HG03045 (cell line): ENCODE measurements around the gene WASF2.
"Not testable (repeated sequence)": the region's sequence is repeated elsewhere in the genome, so short reads cannot be mapped to it uniquely, and the experiment has no call there.

ENCODE experiments used
- ATAC-seq: cut with Tn5 transposase; IDR thresholded peaks from one replicate; pipeline ENCODE4 v1.9.1; 2021; ENCODE audit warnings: mild to moderate bottlenecking, moderate library complexity; ENCODE audit not compliant: unreplicated experiment

The WASF2 gene

DNA sequence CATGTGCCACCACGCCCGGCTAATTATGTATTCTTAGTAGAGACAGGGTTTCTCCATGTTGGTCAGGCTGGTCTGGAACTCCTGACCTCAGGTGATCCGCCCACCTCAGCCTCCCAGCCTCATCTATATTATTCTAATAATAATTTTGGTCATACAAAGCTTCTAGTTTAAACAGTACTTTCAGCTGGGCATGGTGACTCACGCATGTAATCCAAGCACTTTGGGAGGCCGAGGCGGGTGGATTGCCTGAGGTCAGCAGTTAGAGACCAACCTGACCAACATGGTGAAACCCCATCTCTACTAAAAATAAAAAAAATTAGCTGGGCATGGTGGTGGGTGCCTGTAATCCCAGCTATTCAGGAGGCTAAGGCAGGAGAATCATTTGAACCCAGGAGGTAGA is 26.1 kb downstream of the WASF2 start:
- not testable (repeated sequence) for ATAC-seq

DNA sequence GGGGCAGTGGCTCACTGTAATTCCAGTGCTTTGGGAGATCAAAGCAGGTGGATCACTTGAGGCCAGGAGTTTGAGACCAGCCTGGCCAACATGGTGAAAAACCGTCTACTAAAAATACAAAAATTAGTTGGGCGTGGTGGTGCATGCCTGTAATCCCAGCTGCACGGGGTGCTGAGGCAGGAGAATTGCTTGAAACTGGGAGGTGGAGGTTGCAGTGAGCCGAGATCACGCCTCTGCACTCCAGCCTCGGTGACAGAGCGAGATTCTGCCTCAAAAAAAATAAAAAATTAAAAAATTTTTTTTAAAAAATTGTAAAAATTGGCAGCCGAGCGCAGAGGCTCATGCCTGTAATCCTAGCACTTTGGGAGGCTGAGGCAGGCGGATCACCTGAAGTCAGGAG is 31.4 kb downstream of the WASF2 start:
- not testable (repeated sequence) for ATAC-seq

DNA sequence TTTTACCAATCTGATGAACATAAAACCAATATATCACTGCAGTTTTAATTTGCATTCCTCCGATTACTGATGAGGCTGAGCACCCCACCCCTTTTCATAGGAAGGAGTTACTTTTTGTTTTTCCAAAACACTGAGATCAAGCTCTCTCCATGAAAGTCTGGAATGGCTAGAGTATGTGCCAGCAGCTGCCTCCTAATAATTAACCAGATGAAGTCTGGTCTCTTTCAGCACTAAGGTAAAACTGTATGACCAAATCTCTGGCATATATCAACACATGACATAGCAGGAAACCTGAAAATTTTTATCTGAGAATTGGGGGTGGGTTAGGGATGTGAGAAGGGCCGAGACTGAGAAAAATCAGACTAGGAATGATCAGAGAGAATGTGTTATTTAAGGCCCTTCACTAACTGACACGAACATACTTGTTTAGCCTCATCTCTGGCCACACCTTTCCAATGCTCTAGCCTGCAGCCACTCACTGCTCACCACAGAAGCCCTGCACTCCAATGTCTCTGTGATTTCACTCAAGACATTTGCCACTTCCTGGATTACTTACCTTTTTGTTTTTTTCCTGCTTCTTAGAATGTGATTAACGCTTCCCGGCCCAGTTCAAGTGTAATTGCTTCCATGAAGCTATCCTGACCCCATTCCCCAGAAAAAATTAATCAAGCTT is 34.7 kb downstream of the WASF2 start:
- no peak for ATAC-seq

DNA sequence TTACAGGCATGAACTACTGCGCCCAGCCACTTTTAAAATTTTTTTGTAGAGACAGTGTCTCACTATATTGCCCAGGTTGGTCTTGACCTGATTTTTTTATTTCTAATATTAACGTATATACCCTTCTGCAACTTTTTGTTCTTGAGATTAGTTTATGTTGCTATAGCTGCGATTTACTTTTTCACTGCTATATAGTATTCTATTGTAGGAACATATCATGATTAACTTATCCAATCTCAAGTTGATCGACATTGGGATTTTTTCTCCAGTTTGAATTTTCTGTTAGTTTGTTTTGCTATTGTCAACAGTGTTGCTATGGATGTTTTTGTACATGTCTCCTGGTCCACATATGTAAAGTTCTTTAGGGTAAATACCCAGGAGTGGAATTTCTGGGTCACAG is 35.4 kb downstream of the WASF2 start:
- no peak for ATAC-seq

DNA sequence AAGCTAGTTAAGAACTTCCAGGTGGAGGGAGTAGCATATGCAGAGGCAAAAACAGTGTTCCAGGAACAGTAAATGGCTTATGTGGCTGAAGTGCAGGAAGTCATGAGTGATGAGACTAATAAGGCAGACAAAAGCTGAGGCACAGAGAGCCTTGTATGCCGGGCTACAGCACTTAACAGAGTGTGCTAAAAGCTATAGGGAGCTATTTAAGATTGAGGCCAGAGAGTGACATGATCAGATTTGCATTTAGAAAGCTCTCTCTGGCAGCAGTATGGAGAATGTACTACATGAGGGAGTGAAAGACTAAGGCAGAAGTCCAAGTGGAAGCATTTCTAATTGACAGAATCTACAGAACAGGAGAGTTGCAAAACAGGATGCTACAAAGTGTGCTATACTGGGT is 38.6 kb downstream of the WASF2 start:
- ATAC-seq: no peak

DNA sequence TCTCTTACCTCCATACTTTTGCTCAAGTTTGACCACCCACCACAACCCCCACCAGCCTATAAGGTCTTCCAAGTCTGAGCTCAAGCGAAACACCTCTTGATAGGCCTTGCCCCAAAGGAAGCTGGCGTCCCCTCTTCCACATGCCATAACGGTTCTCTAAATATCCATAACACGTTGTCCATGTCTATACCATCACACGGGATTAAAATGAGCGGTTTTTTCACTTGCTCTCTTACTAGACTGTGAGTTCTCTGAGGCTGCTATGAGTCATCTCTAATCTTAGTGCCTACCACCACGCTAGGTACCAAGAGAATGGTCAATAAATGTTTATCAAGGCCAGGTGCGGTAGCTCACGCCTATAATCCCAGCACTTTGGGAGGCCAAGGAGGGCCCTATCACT is 41.0 kb downstream of the WASF2 start:
- ATAC-seq: no peak

DNA sequence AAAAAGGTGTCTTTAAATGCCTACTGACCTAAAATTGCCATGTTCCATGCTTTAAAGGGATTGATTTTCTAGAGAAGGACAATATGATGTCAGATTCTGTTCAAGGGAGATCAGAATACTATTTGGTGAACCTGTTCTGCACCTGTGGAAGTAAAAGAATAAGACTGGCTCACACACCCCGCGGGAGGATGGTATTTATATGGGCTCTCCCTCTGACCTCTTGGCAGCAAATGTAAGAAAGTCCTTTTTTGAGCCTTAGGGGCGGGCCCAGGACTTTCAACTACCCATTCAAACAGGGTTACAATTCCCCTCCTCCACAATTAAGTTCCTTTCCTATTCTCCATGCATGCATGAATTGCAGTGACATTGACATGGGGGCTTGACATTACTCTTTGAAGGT is 42.1 kb downstream of the WASF2 start:
- no peak for ATAC-seq

DNA sequence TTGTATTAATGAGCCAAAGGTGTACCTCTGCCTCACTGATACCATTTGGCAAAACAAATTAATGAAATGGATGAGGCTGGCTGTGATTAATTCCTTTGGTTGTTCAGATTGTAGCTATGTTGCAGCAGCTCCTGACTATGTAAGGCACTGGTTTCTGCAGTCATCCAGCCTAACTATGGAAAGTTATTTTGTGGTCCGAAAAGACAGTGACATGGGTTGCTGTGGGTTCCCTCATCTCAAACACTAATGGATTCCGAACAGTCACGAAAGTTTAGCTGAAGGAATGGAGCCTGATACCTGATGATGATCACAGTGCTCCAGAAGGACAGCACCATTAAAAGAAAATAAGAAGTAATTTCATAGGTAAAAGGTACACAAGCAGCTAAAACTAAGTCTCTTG is 42.6 kb downstream of the WASF2 start:
- ATAC-seq: no peak

DNA sequence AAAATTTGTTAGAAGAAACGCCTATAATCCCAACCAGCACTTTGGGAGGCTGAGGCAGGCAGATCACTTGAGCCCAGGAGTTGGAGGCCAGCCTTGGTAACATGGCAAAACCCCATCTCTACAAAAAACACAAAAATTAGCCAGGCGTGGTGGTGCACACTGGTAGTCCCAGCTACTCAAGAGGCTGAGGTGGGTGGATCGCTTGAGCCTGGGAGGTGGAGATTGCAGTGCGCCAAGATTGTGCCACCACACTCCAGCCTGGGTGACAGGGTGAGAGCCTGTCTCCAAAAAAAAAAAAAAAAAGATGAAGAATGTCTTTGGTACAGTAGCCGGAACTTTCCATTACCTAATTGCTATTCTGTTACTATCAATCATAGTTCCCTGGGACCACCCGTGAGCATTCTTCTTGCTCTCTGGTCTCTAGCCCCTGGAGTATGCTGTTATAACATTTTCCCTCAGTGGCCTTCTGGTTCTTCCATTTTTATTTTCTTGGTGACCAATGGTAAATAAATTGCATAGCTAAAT is 43.4 kb downstream of the WASF2 start:
- no peak for ATAC-seq

DNA sequence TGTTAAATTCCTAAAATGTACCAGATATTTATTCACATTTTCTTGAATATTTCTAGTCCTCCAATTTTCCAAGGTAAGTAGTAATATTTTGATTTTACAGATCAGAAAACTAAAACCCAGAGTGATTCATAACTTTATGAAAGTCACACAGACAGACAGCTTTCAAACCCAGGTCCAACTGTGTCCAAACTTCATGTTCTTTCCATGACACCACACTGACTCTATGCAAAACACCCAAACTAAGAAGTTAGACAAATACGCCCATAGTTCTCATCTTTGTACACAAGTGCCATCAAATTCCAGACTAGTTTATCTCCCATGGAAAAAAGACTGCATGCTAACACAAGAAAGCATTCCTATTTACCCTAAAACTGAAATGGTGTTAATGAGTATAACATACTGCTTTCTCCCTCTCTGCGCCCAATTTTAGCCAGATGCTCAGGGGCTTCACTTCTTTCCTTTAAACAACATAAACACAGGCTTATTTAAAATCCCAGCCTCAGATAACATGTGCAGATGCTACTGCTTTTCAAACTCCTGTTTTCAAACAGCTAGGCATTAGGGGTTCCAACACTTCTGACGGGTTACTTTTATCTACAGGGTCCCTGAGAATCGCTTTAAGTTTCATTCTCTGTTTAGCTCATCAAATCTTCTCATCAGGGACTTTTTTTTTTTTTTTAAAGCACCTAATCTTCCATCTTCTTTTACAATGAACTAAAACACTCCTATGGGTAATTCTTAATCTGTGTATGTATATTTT is 44.6 kb downstream of the WASF2 start:
- no peak for ATAC-seq

DNA sequence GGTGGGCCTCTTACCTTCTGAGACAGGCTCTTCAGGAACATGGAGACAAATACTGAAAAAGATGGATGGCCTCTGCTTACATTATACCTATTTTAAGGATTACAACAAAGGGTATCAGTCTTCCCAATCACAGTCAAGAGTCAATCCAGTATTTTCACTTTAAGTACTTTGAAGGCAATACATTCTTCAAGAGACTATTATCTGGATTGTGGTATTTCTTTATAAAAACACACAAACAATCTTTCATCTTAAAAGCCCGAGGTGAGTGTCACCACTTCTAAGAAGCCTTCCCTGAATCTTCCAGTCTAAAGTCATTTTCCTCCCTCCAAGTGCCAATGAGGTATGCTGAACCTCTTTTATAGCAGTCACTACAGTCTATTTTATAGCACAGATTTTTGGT is 45.3 kb downstream of the WASF2 start:
- ATAC-seq: no peak

DNA sequence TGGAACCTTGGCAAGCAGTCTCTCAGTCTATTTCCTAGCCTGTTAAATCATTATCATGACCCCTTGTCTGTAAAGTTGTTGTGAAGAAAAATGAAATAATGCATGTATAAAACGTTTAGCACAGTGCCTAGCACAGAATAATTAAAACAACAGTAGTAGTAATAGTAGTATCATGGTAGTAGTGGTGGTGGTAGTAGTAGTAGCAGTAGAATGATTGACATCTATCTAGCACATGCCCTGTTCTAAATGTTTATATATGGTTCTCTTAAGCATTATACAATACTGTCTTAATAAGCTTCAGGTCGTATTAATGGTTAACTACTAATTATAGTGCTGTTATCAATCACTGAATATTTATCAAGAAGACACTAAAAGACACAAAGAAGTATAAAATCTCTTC is 50.8 kb downstream of the WASF2 start:
- ATAC-seq: no peak

DNA sequence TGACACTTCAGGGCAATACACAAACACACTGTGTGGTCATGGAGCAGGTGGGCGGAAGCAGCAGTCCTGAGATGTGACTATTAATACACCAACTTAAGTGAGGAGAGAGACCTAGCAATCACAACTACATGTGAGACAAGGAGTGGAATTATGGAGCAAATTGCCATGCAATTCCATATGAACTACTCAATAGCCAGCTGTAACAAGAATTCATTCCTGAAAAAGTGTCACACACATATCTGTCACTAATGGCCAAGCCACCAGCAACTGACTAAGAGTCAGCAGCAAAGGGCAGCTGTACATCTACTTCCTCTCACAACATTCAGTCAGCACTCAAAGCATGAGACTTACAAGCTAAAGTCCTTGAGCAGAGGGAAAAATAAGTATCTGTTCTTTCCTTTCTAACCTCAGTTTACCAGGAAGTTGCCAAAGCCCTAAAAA is 51.3 kb downstream of the WASF2 start:
- no peak for ATAC-seq

DNA sequence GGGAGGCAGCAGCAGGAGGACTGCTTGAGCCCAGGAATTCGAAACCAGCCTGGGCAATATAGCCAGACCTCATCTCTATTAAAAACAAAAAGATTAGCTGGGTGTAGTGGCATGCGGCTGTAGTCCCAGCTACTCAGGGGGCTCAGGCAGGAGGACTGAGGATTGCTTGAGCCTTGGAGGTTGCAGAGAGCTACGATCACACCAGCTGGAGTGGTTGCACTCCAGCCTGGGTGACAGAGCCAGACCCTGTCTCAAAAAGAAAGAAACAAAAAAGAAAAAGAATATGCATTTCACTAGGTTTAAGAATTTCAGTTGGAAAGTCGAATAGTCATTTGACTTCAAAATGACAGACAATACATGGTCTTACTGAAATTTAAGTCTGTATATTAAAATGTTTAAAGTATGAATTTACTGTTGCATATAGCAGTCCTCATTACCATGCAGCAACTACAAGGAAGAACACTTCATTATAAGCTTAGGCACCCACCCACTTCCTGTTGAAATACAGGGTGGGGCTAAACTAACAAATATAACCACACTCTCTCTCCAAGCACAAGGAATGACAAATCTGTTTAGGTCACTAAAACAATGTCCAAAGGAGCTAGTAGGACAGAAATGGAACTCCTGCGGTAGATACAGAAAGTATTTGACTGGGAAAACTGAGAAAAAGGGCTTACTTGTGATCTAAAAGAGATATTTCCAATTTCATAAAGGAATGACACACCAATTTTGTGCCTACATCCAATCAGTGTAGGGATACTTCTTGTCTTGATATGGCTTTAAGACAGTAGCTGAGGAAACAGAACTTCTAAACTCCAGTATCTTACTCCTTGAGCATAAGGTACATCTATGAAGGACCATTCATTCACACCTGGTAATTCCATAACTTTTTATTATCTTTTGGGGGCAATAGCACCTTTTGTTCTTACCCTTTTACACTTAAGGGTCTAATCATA is 53.5 kb downstream of the WASF2 start:
- no peak for ATAC-seq

DNA sequence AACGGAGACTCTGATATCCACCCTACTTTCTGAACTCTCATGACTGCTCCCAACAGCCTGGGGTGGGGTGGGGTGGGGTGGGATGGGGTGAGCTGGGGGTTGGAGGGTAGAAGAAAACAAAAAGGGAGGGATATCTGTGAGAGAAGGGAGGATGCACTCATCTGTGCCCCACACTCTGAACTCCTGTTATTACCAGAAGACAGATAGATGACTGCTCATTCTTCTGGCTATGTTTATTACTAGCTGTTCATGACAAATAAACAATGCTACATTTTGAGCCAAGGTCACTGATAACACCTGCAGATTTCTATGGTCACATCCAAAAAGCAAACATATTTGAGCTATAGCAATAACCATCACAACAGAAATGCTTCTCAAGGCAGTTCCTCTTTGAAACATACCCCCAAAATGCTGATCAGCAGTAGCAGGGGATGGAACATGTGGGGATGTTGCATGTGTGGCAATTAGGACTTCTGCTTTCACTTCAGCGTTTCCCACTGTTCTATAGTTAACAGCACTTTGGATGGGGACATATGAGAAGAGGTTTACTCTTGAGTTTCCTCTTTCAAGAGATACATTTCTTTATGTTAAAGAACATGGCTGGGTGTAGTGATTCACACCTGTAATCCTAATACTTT is 54.3 kb downstream of the WASF2 start:
- no peak for ATAC-seq

DNA sequence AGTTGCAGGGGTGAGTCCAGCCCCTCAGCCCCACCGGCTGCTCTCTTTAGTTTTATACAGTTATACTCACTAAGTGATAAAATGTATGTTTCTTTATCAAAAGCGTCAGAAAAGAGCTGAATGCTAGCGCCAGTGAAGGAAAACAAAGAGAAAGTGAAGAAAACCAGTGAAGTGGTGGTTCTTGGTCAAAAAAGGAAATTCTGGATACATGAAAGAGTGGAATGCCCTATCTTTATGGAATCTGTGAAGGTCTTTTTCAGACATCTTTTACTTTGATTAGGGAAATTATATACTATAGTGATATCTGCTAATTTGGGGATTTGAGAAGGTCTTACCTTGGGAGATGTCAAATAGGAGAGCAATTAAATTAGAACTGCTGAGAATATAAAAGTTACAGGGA is 56.3 kb downstream of the WASF2 start:
- no peak for ATAC-seq

DNA sequence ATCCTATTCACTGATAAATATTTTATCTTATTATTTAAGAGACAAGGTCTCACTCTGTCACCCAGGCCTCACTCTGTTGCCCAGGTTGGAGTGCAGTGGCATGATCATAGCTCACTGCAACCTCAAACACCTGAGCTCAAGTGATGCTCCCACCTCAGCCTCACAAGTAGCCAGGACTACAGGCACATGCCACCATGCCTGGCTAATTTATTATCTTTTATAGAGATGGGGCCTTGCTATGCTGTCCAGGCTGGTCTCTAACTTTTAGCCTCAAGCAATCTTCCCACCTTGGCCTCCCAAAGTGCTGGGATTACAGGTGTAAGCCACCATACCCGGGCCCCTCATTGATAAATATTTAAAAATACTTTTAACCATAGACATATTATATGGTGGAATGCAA is 57.2 kb downstream of the WASF2 start:
- not testable (repeated sequence) for ATAC-seq

DNA sequence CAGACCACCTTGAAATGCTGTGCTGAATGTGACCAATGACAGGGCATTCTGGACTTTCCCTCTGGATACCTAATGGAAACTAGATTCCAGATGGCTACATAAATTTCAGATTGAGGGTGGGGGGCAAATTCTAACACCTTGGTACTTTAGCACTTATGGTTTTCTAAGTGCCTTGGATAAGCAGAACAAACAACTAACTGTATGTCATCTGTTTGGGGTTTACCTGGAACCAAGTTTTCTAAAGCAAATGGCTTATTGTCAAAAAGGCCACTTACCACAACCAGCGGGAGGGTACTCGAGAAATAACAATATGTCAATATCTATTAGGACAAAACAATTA is 58.4 kb downstream of the WASF2 start:
- no peak for ATAC-seq

DNA sequence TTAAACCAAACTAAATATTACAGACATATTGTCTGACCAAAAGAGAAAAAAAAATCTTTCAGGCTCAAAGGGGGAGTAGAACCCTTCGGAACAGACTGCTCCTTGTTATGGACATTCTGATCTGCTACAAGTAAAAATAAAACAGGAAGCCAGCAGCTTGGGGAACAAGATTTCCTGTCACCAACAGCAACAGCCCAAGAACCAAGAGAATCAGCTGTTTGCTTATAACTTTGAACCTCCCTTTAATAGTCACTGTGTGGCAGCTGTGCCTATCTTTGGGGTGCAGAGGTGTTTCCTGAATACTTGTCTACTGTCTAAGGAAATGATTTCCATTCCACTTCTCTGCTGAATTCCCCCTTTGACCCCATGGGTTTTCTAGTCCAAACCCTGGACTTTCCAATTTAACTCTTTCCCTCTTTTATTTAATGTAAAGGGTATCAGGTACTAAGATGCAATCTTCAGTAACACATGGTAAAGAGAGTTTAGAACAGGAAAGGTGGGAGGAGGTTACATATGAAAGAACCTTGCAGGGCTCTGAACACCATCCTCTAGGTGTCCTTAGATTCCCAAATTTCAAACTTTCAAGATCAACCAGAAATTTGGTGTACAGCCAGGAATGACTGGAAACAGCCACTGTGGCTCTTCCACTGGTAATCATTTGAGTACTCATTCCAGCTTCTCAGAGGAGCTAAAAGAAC is 58.9 kb downstream of the WASF2 start:
- no peak for ATAC-seq

DNA sequence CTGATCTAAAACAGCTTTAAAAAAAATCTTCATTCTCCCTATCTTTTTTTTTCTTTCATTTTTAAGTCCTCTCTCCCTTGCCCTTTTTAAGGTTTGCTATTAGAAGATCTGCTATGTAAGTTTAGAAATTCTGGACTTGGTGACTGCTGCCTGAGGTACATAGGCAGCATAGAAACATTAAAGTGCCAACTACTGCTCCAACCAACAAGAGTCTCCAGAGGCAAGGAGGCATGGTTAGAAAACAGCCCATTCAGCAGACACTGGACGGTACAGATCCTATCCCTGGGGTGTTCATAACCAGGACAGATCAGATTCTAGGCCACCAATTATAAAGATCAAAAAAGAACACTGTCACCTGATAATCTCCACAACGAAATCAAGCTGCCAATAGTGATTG is 60.9 kb downstream of the WASF2 start:
- ATAC-seq: no peak
